DOHH2 (cell line): ENCODE data around the gene KRT74.

Experiments
- H3F3A ChIP-seq: fragments of 200-600 bp; sonication (generic), shearing (Covaris generic); 2 replicates; pipeline ENCODE4 v1.6.0; 2016; ENCODE audit warnings: antibody characterized with exemption, mild to moderate bottlenecking; ENCODE audit not compliant: control insufficient read depth, insufficient read depth
- H3K27ac ChIP-seq: fragments of 200-600 bp; sonication (generic); 2 replicates; pipeline ENCODE4 v1.5.1; 2014; ENCODE audit warnings: low read depth, mild to moderate bottlenecking, low read length, moderate library complexity
- H3K27me3 ChIP-seq: fragments of 200-600 bp; sonication (generic); 2 replicates; pipeline ENCODE4 v1.6.1; 2014; ENCODE audit warnings: mild to moderate bottlenecking, low read length, mixed read lengths; ENCODE audit not compliant: control insufficient read depth
- H3K36me3 ChIP-seq: fragments of 200-600 bp; sonication (generic); 2 replicates; pipeline ENCODE4 v1.6.1; 2014; ENCODE audit warnings: mild to moderate bottlenecking, low read length, moderate library complexity, mixed read lengths; ENCODE audit not compliant: control insufficient read depth
- H3K4me1 ChIP-seq: fragments of 200-600 bp; sonication (generic); 2 replicates; pipeline ENCODE4 v1.6.1; 2014; ENCODE audit warnings: mild to moderate bottlenecking, low read length, mixed read lengths; ENCODE audit not compliant: control insufficient read depth
- H3K4me2 ChIP-seq: fragments of 200-600 bp; sonication (generic); 2 replicates; pipeline ENCODE4 v1.6.0; 2014; ENCODE audit warnings: mild to moderate bottlenecking, low read length, moderate library complexity
- H3K4me3 ChIP-seq: fragments of 200-600 bp; sonication (generic); 2 replicates; pipeline ENCODE4 v1.5.1; 2014; ENCODE audit warnings: mild to moderate bottlenecking, low read length, mixed read lengths
- H3K79me2 ChIP-seq: fragments of 200-600 bp; sonication (generic); 2 replicates; pipeline ENCODE4 v1.6.1; 2014; ENCODE audit warnings: mild to moderate bottlenecking, low read length, mixed read lengths; ENCODE audit not compliant: control insufficient read depth
- H3K9me2 ChIP-seq: fragments of 200-600 bp; sonication (generic); replicated peaks from 2 replicates; pipeline ENCODE4 v1.6.1; 2014; ENCODE audit warnings: mild to moderate bottlenecking, low read length, mixed read lengths; ENCODE audit not compliant: control insufficient read depth
- H3K9me3 ChIP-seq: fragments of 200-600 bp; sonication (generic); 2 replicates; pipeline ENCODE4 v1.6.1; 2014; ENCODE audit warnings: antibody characterized with exemption, low read length, mixed read lengths; ENCODE audit not compliant: control insufficient read depth, insufficient read depth
- H4K20me1 ChIP-seq: fragments of 200-600 bp; sonication (generic); 2 replicates; pipeline ENCODE4 v1.6.0; 2014; ENCODE audit warnings: low read depth, mild to moderate bottlenecking, antibody characterized with exemption, low read length, moderate library complexity; ENCODE audit not compliant: control insufficient read depth, insufficient read depth
- EZH2phosphoT487 ChIP-seq: fragments of 200-600 bp; sonication (generic); IDR thresholded peaks from 2 replicates; pipeline ENCODE4 v1.6.1; 2017; ENCODE audit warnings: borderline replicate concordance, mild to moderate bottlenecking, antibody characterized with exemption, low read length, moderate library complexity, mixed read lengths
- TF ChIP-seq, protein P1 (sequence below): fragments of 200-600 bp; sonication (generic); IDR thresholded peaks from one replicate; pipeline ENCODE4 v1.5.1; 2014; ENCODE audit warnings: antibody characterized with exemption, mild to moderate bottlenecking, low read depth, low read length; ENCODE audit not compliant: poor library complexity, severe bottlenecking

Gene KRT74

DNA sequence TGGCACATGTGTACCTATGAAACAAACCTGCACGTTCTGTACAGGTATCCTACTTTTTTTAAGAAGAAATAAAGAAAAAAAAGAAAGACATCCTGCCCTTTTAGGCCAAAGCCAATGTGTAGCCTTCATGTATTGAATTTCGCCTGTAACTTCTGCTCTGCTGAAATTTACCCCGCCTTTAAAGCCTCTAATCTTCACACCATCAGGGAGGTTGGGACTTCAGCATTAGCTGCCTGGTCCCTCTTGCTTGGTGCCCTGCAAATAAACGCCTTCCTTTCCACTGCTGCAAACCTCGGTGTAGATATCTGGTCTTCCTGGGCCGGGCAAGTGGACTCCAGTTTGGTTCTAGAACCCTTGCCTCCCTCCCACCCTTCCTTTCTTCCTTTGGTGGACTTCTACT, 18.1 kb downstream of the KRT74 start:
- TF ChIP-seq EZH2phosphoT487: no peak
- TF ChIP-seq, protein P1, sequence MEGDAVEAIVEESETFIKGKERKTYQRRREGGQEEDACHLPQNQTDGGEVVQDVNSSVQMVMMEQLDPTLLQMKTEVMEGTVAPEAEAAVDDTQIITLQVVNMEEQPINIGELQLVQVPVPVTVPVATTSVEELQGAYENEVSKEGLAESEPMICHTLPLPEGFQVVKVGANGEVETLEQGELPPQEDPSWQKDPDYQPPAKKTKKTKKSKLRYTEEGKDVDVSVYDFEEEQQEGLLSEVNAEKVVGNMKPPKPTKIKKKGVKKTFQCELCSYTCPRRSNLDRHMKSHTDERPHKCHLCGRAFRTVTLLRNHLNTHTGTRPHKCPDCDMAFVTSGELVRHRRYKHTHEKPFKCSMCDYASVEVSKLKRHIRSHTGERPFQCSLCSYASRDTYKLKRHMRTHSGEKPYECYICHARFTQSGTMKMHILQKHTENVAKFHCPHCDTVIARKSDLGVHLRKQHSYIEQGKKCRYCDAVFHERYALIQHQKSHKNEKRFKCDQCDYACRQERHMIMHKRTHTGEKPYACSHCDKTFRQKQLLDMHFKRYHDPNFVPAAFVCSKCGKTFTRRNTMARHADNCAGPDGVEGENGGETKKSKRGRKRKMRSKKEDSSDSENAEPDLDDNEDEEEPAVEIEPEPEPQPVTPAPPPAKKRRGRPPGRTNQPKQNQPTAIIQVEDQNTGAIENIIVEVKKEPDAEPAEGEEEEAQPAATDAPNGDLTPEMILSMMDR: no peak
- no peaks in the 10 kb centered on the region for H3K9me2 ChIP-seq
- no peak overlapping the region for H3K27ac ChIP-seq
- H3K9me3 ChIP-seq: no peaks in the 10 kb centered on the region
- H3K4me2 ChIP-seq: no peak overlapping the region
- H3K36me3 ChIP-seq: no peaks in the 10 kb centered on the region
- H3K4me3 ChIP-seq: no peak overlapping the region
- H3K27me3 ChIP-seq: no peaks in the 10 kb centered on the region
- no peaks in the 10 kb centered on the region for H3K79me2 ChIP-seq
- no peaks in the 10 kb centered on the region for H3F3A ChIP-seq
- no peaks in the 10 kb centered on the region for H3K4me1 ChIP-seq
- H4K20me1 ChIP-seq: no peaks in the 10 kb centered on the region

DNA sequence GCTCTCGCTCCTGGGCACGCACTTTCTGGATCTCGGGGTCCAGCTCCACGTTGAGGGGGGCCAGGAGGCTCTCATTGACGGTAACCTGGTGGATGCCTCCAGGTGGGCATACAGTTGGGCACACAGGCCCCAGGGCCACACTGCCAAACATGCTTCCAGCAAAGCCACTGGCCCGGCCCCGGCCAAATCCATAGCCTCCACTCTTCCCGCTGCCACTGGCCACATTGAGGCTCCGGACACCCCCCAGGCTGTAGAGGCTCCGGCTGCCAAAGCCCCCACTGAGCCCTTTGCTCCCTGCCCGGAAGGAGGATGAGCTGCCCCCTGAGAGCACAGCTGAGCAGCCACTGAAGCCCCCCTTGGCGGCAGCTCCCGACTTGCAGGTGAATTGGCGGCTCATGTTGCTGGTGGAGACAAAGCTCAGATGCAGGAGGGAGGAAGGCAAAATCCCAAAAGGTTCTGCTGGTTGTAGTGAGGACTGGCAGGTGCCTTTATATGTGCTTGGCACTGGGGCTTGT, 20.9 kb downstream of the KRT74 start, which contains the start of gene KRT71:
Gene KRT71, minus strand, starts transcription at position 465 of the 515 bp plus-strand sequence. Its CDS starts 68 bp downstream, at position 397.
- Histone ChIP-seq H3K36me3 (no peaks in the 10 kb centered on the region), H3K9me2 (no peaks in the 10 kb centered on the region), H3K27me3 (no peaks in the 10 kb centered on the region), H3K4me3 (no peak within 1 kb of the TSS), H3K79me2 (no peaks in the 10 kb centered on the region), H3K27ac (no peak within 1 kb of the TSS), H3K4me1 (no peaks in the 10 kb centered on the region), H3K4me2 (no peak within 1 kb of the TSS), H3K9me3 (no peaks in the 10 kb centered on the region), H3F3A (no peaks in the 10 kb centered on the region), H4K20me1 (no peaks in the 10 kb centered on the region)
- no peak for TF ChIP-seq EZH2phosphoT487
- TF ChIP-seq, protein P1: no peak

DNA sequence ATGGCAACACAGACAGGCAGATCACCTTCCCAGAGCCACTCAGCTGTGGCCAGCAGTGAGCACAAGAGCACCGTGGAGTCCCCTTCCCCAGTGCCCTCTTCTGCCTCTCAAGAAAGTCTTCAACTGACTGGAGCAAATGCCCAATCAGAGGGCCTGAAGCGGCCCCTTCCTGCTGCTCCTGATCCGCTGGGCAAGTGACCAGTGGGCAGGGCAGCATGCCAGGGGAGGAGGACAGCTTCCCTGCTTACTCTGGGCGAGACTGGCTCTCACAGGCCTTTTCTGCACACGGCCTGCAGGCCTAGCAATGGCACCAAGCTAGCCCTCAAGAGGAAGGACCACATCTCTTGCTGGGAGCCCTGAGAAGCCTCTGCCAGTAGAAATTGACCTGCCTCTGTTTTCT, 21.6 kb downstream of the KRT74 start:
- Histone ChIP-seq H3K27ac (no peak overlapping the region), H3K27me3 (no peaks in the 10 kb centered on the region), H3K4me1 (no peaks in the 10 kb centered on the region), H3K4me2 (no peak overlapping the region), H3K4me3 (no peak overlapping the region), H3K79me2 (no peaks in the 10 kb centered on the region), H4K20me1 (no peaks in the 10 kb centered on the region), H3F3A (no peaks in the 10 kb centered on the region), H3K36me3 (no peaks in the 10 kb centered on the region), H3K9me2 (no peaks in the 10 kb centered on the region), H3K9me3 (no peaks in the 10 kb centered on the region)
- no peak for TF ChIP-seq EZH2phosphoT487
- TF ChIP-seq, protein P1: no peak
